Loucy (cell line): Measurements from ENCODE around the gene ASF1B.

ENCODE experiments used
- CTCF ChIP-seq: fragments of 200-600 bp; sonication (generic); conservative IDR thresholded peaks from 2 replicates; pipeline ENCODE4 v1.5.1; 2014; ENCODE audit warnings: mild to moderate bottlenecking, antibody characterized with exemption, low read length
- EZH2phosphoT487 ChIP-seq: fragments of 200-600 bp; IDR thresholded peaks from 2 replicates; pipeline ENCODE4 v1.6.1; 2018; ENCODE audit warnings: antibody characterized with exemption, mild to moderate bottlenecking, moderate library complexity, borderline replicate concordance

GRCh38 chr19:14182476-14182875 lies 46.1 kb upstream of the ASF1B start:
- TF ChIP-seq CTCF: no peak
- TF ChIP-seq EZH2phosphoT487: no peak
